Heart right ventricle (tissue), 16 donors: ENCODE measurements around the gene FTO. TPM values are rescaled to one million over a fixed set of nuclear protein-coding genes. Genes with fewer than 3 reads are reported as not detected.

Experiments used
- ATAC-seq, 8 donors: fragments of 200-7000 bp; cut with Tn5 transposase; one replicate each; pipeline ENCODE4 v1.9.1; 2020; ENCODE audit warnings: mild to moderate bottlenecking in 8 of 8, moderate library complexity in 8 of 8, moderate number of reproducible peaks in 1 of 8
- DNase-seq, 2 donors: peaks; one replicate each; pipeline ENCODE4 v3.0.0-alpha.2; 2020
- H3K27ac ChIP-seq, 10 donors: fragments of 200-600 bp; sonication (generic) in 2 of 10; one replicate each; pipeline versions ENCODE4 v1.5.0 to v1.8.0; 2020 to 2022; ENCODE audit warnings: mild to moderate bottlenecking in 3 of 10
- H3K27me3 ChIP-seq, 7 donors: fragments of 200-600 bp; one replicate each; pipeline ENCODE4 v1.8.0; 2021 to 2022; ENCODE audit warnings: mild to moderate bottlenecking in 2 of 7
- H3K36me3 ChIP-seq, 9 donors: fragments of 200-600 bp; sonication (generic) in 1 of 9; one replicate each; pipeline versions ENCODE4 v1.5.0 to v1.8.0; 2020 to 2022; ENCODE audit warnings: mild to moderate bottlenecking in 2 of 9
- H3K4me1 ChIP-seq, 9 donors: fragments of 200-600 bp; sonication (generic) in 1 of 9; one replicate each; pipeline versions ENCODE4 v1.5.0 to v1.8.0; 2020 to 2022; ENCODE audit warnings: mild to moderate bottlenecking in 4 of 9
- H3K4me3 ChIP-seq, 10 donors: fragments of 200-600 bp; sonication (generic) in 2 of 10; one replicate each; pipeline versions ENCODE4 v1.5.0 to v1.8.0; 2020 to 2022; ENCODE audit warnings: mild to moderate bottlenecking in 7 of 10, moderate library complexity in 2 of 10
- H3K9me3 ChIP-seq, 11 donors: fragments of 200-600 bp in 10 of 11; sonication (generic) in 2 of 11; one replicate each; pipeline versions ENCODE4 v1.5.0 to v1.8.0; 2013 to 2022; ENCODE audit warnings: mild to moderate bottlenecking in 2 of 11, control low read depth in 1 of 11, moderate library complexity in 1 of 11
- WGBS, 2 donors: extraction: QIAGEN DNeasy Blood & Tissue Kit; methylation state at CpG; one replicate each; pipeline ENCODE4 v1.1.7; 2013; ENCODE audit warnings: inconsistent platforms in 1 of 2; 5-methylcytosine and 5-hydroxymethylcytosine counted together
- intact Hi-C, 10 donors: fragments of 100-400 bp; cut with DNase I; formaldehyde crosslinking; loops; one replicate each; pipeline versions ENCODE4 v1.11.1 to v1.14.2; 2022
- polyA plus RNA-seq, 2 donors: library from polyadenylated mRNA; stranded (reverse); fragments of 200-250 nt; gene quantifications; one replicate each; pipeline ENCODE4 v1.2.3, GENCODE V29; 2013
- total RNA-seq, 10 donors: library from RNA; stranded (reverse); fragmentation: NEBNext Ultra II Directional in 3 of 10; extraction: Animal tissue kit (Norgen Biotek cat#: 25700) in 3 of 10; gene quantifications; one replicate each; pipeline versions ENCODE4 v1.2.1 to v1.2.4, GENCODE V29; 2021 to 2023
- TF ChIP-seq, protein P1 (sequence below), 9 donors: fragments of 200-600 bp; sonication (generic) in 2 of 9; IDR thresholded peaks; one replicate each; pipeline versions ENCODE4 v1.5.0 to v1.8.0; 2021 to 2022; ENCODE audit warnings: antibody characterized with exemption in 9 of 9, mild to moderate bottlenecking in 5 of 9, moderate library complexity in 1 of 9
- donor health status: Arrhythmogenic right ventricular cardiomyopathy.
- donor health status: ischemic (EF 13 %, LVEDD 7.1; RV severe dilation, severe dysfunction).
- donor health status: healthy with polysubstance abuse.
- donor health status: DM: no; HTN: yes; CAD: no.
- donor health status: DM: no; HTN: no; CAD: no.
- donor health status: ischemic (EF 25% LVEDD 6.9; RV normal size, moderate dysfunction).
- donor health status: ischemic (EF 25% LVEDD 5.7; RV mildly dilated, moderate dysfunction).
- donor health status: healthy.
- donor health status: DM: yes; HTN: yes; CAD: no.
- donor health status: Ischemic cardiomyopathy.
- donor health status: ischemic (EF 35%, LVEDD 5.7; RV mildly dilated, moderate dysfunction).
- donor health status: nonischemic (EF 11% LVEDD 7.7; RV severe dilation, severe dysfunction).
- donor health status: DM: yes; HTN: yes; CAD: no.
- donor health status: PGD.
- donor health status: ischemic (EF 29% LVEDD 5.4; RV normal size, mild dysfunction).
- donor health status: nonischemic (EF 23%, LVEDD 6.1; RV moderate dilation, normal function).

Gene FTO
- total and polyA plus RNA-seq, 12 donors: 8.5 to 103 (median 90.0) TPM

DNA sequence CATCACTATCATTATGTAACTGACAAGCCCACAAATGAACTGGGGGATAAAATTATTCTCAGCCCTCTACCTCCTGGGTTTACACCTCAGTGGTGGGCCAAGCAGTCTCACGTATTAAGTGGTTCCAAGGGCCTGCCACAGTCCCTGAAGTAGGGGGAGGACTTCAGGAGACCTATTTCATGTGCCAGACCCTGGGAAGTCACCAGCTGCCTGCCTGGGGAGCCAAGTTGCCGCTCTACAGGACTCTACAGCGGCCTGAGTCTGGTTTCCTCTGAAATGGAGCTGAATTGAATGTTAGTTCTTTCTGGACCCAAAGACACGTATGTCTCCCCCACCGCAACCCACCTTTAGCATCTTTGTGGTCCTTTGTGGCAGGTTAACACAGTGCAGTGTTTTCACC is 395.7 kb downstream of the FTO start:
- H3K4me3 ChIP-seq: no peak overlapping the region
- TF ChIP-seq, protein P1, sequence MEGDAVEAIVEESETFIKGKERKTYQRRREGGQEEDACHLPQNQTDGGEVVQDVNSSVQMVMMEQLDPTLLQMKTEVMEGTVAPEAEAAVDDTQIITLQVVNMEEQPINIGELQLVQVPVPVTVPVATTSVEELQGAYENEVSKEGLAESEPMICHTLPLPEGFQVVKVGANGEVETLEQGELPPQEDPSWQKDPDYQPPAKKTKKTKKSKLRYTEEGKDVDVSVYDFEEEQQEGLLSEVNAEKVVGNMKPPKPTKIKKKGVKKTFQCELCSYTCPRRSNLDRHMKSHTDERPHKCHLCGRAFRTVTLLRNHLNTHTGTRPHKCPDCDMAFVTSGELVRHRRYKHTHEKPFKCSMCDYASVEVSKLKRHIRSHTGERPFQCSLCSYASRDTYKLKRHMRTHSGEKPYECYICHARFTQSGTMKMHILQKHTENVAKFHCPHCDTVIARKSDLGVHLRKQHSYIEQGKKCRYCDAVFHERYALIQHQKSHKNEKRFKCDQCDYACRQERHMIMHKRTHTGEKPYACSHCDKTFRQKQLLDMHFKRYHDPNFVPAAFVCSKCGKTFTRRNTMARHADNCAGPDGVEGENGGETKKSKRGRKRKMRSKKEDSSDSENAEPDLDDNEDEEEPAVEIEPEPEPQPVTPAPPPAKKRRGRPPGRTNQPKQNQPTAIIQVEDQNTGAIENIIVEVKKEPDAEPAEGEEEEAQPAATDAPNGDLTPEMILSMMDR (IDR thresholded peaks at IDR 0.05): no peak
- H3K27ac ChIP-seq: no peak overlapping the region
- no peak for ATAC-seq
- H3K27me3 ChIP-seq: no peaks in the 10 kb centered on the region
- no peaks in the 10 kb centered on the region for H3K36me3 ChIP-seq
- WGBS, 2 donors: 89 to 91% methylated on average over 5 of the region's 5 CpGs
- intact Hi-C loops: no loop called here
- H3K4me1 ChIP-seq: no peaks in the 10 kb centered on the region
- H3K9me3 ChIP-seq: peaks cover 0 to 17% (median 0%) of the 10 kb centered on the region in 11 donors
- no peak for DNase-seq

DNA sequence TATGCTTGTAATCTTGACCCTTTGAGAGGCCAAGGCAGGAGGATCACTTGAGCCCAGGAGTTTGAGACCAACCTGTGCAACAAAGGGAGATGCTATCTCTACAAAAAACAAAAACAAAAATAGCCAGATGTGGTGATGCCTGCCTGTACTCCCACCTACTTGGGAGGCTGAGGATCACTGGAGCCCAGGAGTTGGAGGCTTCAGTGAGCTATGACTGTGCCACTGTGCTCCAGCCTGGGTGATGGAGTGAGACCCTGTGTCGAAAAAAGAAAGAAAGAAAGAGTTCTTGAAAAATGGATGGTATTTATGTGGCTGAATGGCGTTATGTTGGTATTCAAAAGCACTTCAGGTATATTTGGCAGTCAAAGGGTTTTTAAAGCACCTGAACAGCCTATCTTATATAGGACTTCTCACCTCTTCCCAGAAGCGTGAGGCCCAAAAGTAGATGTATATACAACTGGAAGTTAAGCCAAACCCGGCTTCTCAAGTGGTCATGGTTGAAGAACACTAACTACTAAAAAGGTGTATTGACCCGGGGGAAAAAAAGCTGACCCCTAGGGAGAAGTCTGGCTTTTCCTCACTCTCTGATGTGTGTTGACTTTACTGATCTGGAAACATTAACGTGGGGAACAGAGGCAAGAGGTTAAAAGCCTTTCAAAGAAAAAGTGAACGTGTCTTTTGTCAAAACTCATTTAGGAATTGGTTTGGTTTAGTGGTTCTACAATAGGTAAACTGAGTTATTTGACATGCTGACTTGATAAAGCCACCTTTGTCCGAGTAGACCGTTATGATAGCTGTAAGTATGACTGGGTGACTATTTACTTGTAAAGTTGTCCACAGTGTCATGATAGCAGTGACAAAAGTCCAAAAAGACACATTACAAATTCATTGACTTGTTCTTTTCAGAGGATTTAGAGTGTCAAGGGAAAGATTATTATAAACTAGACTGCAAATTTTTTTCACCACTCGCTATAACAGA is 399.2 kb downstream of the FTO start:
- 93% methylated on average over 10 of the region's 10 CpGs for WGBS, 2 donors
- TF ChIP-seq, protein P1 (IDR thresholded peaks at IDR 0.05): no peak
- H3K4me1 ChIP-seq: no peaks in the 10 kb centered on the region
- ATAC-seq (no peak), DNase-seq (no peak)
- no peaks in the 10 kb centered on the region for H3K27me3 ChIP-seq
- H3K4me3 ChIP-seq: no peak overlapping the region
- no peak overlapping the region for H3K27ac ChIP-seq
- no peaks in the 10 kb centered on the region for H3K36me3 ChIP-seq
- intact Hi-C loops: no loop called here
- H3K9me3 ChIP-seq: no peaks in the 10 kb centered on the region

DNA sequence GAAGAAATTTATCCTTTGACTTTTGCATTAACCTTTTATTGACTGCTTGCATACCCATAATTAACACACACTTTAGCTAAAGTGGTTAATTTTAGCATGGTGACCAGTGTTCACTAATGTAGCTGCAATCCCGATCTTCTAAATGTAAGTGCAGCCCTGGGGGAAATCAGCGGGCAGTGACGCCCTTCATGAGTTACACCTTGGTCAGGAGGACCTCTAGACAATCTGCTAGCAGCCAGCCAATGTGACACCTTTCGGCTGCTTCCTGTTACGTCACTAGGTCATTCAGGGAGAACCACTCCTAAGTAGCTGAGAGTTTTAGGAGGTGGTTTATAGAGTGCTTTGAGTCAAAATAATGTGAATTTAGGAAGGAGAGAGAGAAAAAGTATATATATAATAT is 402.1 kb downstream of the FTO start:
- 94 to 95% methylated on average over 5 of the region's 5 CpGs for WGBS, 2 donors
- ATAC-seq: no peak

DNA sequence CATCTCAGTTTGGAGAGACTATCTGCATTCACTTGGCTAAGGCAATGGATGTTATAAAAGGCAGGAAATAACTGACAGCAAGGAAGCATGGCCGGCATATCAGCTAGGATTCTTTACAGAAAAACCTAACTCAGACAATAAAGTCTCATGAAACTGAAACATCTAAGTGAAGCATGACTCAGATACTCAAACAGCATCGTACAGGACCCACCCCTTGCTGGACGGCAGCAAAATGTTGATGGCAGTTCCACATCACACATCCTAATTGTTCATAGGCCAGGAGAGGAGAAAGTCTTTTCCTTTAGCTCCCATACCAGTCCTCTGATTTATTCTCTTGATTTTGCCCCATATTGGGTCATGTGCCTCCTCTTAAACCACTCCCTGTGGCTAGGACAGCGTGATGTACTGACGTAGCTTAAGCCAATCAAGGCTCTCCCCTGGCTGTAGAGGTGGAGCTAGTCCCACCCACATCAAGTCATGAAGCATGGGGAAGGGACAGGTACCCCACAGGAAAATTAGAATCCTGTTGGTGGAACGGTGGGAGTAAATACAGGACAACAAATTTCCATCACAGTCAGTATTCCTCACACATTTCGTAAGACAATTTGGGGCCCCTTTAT is 403.7 kb downstream of the FTO start:
- H3K27me3 ChIP-seq: no peaks in the 10 kb centered on the region
- no peak overlapping the region for H3K27ac ChIP-seq
- peaks cover 0 to 14% (median 8%) of the 10 kb centered on the region in 9 donors for H3K36me3 ChIP-seq
- 89 to 92% methylated on average over 7 of the region's 7 CpGs for WGBS, 2 donors
- H3K4me1 ChIP-seq: no peaks in the 10 kb centered on the region
- TF ChIP-seq, protein P1 (IDR thresholded peaks at IDR 0.05): no peak
- ATAC-seq (no peak), DNase-seq (no peak)
- no peak overlapping the region for H3K4me3 ChIP-seq
- H3K9me3 ChIP-seq: no peaks in the 10 kb centered on the region
- intact Hi-C loops: no loop called here

More for the DNA sequence above, 402.1 kb downstream of the FTO start:
- H3K27ac ChIP-seq: no peak overlapping the region
- no peaks in the 10 kb centered on the region for H3K36me3 ChIP-seq
- TF ChIP-seq, protein P1 (IDR thresholded peaks at IDR 0.05): no peak
- intact Hi-C loops: no loop called here
- no peak for DNase-seq
- no peak overlapping the region for H3K4me3 ChIP-seq
- no peaks in the 10 kb centered on the region for H3K9me3 ChIP-seq
- no peaks in the 10 kb centered on the region for H3K27me3 ChIP-seq
- H3K4me1 ChIP-seq: no peaks in the 10 kb centered on the region
